HG03103 (cell line): Measurements from ENCODE around the gene TPPP3.
"Not testable (repeated sequence)": the region's sequence is repeated elsewhere in the genome, so short reads cannot be mapped to it uniquely, and the experiment has no call there.

Source experiments
- ATAC-seq: cut with Tn5 transposase; IDR thresholded peaks from one replicate; pipeline ENCODE4 v1.9.1; 2021; ENCODE audit warnings: low read depth; ENCODE audit not compliant: unreplicated experiment

The TPPP3 gene

GRCh38 chr16:67426950-67427349, 33.7 kb upstream of the TPPP3 start:
- ATAC-seq: no peak

- ATAC-seq: no peak
Measured at GRCh38 chr16:67426022-67426421, 32.7 kb upstream of the TPPP3 start.

- ATAC-seq: no peak
Measured at GRCh38 chr16:67425580-67425979, 32.3 kb upstream of the TPPP3 start.

GRCh38 chr16:67425061-67425460, 31.8 kb upstream of the TPPP3 start:
- no peak for ATAC-seq

- no peak for ATAC-seq
Measured at GRCh38 chr16:67424261-67424615, 30.9 kb upstream of the TPPP3 start.

- ATAC-seq: no peak
Measured at GRCh38 chr16:67423611-67424260, 30.4 kb upstream of the TPPP3 start.

- ATAC-seq: no peak
Measured at GRCh38 chr16:67423015-67423414, 29.7 kb upstream of the TPPP3 start.

DNA sequence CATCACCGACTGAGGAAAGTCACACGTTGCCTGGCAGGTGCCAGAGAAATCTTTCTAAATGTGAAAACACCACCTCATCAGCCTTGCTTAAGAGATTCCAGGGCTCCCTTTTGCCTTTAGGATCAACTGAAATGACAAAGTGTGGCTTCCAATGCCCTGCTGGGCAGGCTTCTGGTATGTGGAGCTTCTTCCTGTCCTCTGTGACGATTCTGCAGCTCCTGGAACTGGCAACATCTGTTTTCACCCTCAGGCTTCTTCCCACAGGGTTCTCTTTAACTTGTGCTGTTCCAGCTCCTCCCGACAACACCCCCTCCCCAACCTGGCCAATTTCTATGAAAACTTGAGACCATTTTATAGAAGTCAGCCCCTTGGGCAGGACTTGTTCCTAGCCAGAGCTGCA, 27.7 kb upstream of the TPPP3 start:
- ATAC-seq: no peak

GRCh38 chr16:67419931-67420330, 26.6 kb upstream of the TPPP3 start:
- no peak for ATAC-seq

GRCh38 chr16:67419502-67419901, 26.2 kb upstream of the TPPP3 start:
- ATAC-seq: no peak

DNA sequence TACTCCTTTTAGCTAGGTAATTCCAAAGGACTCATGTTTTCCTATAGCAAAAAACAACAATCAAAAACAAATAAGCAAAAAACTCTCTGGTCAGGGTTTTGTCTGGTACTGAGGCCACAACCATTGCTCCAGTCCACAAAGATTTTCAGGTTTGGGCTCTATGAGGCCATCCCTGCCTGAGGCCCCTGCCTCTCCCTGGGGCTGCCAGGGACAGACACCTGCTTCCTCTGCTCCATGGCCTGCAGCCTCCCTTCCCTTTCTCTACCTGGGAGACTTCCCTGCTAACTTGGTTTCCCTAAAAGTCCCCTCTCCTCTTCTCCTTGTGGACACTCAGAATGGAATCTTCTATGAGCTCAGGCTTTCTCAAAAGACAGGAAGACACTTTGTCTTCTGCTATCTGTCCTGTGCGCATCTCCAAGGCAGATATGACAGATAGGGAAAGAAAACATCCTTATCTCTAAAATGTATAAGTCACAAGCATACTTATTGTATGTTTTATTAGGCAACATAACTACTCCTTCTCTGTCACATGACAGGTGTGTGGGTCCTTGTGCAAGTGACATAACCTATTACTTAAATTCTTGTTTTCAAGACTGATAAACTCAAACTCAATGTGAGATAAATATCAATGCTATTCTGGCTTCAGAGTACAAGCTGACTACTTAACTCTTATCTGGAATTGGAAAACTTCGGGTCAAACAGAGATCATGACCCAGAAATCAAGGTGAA, 24.2 kb upstream of the TPPP3 start:
- no peak for ATAC-seq

GRCh38 chr16:67415872-67416793, 22.8 kb upstream of the TPPP3 start, which contains the start of gene ZDHHC1:
Gene ZDHHC1, minus strand, starts transcription at chr16:67416477. Its CDS starts 8,702 bp downstream, at chr16:67407775.
- no peak for ATAC-seq

GRCh38 chr16:67415421-67415820, 22.1 kb upstream of the TPPP3 start:
- not testable (repeated sequence) for ATAC-seq

- ATAC-seq: no peak
Measured at GRCh38 chr16:67413978-67414911, 20.9 kb upstream of the TPPP3 start.

GRCh38 chr16:67412294-67412693, 19.0 kb upstream of the TPPP3 start:
- ATAC-seq: no peak

DNA sequence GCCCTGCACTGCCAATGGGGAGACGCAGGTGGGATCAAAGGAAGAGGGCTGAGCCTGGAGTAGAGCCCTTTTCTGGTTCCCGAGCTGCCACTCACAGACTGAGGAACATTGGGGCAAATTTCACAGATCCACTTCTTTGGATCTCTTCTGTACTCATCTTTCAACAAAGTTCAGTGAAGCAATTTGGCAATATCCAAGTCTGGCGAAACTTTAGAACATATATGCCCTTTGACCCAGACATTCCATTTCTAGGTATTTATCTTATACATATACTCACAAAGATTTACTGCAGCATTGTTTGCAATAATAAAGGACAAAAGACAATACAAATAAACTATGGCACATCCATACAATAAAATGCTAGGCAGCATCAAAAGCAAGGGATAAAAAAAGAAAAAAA, 18.0 kb upstream of the TPPP3 start:
- no peak for ATAC-seq

DNA sequence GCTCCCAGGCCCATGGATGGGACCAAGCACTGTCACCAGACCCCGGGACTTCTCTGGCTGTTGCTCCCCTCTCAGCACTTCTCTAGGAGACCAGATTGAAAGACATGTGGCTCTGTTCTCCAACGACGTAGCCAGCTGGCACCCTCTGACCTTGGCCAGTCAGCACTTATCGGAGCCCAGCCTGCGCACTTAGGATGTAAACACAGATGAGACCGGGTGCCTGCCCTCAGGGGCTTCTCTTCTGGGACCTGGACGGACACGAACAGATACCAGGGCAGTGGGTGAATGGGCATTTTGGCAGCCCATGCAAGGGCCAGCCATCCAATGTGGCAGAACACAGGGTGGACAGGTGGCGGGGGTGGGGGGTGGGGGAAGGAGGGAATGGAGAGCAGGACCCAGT, 16.3 kb upstream of the TPPP3 start:
- no peak for ATAC-seq

DNA sequence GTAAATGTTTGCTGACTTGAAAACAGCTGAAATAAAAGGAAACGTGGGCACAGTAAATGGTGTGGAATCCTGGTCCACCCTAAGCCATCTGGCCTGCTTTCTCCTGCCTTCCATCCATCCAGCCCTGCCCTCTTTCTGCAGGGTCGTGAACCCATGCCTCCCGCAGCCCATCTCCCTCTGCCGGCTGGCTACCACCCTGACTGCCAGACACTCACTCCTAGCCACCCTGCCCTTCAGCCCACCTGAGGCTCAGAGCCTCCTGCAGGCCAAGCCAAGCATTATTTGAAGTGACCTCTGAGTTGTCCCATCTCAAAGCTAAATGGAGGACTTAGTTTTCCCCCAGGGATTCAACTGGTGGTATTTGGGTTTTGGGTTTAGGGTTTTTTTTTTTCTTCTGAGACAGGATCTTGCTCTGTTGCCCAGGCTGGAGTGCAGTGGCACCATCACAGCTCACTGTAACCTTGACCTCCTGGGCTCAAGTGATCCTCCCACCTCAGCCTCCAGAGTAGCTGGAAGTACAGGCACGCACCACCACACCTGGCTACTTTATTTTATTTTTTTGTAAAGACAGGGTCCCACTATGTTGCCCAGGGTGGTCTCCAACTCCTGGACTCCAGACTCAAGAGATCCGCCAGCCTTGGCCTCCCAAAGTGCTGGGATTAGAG, 14.6 kb upstream of the TPPP3 start:
- ATAC-seq: no peak

DNA sequence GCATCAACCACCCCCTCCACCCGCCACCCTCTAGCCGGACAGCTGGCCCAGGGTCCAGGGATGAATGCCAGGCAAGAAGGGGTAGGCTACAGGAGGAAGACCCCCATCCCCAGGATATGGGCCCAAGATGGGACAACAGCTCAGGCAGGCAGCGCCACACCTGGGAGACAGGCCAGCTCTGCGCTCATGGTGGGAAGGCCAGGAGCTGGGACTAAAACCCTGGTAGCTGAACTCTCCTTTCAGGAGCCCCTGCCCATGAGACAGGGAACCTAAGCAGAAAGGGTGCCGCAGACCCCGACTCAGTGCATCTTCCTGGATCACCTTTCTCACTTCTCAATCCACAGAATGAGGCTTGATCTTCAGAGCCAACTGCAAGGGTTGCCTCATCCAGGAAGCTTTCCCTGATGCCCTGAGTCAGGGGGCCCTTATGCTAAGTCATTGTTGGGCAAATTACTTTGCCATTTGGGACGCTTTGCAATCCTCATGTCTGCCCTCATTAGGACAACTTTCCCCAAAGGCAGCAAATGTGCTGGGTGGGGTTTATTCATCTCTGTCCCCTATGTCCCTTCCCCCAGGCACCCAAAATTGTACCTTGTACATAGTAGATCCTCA, 14.0 kb upstream of the TPPP3 start:
- ATAC-seq: no peak
